BLaER1 (cell line): ENCODE measurements around the gene RASAL1.

Experiments
- H3K27ac ChIP-seq: shearing (Covaris generic); formaldehyde crosslinking; 2 replicates; pipeline ENCODE4 v1.8.1; 2022
- H3K27me3 ChIP-seq: shearing (Covaris generic); formaldehyde crosslinking; 2 replicates; pipeline ENCODE4 v1.8.1; 2022
- H3K36me3 ChIP-seq: shearing (Covaris generic); formaldehyde crosslinking; 2 replicates; pipeline ENCODE4 v1.8.1; 2022
- H3K4me1 ChIP-seq: shearing (Covaris generic); formaldehyde crosslinking; 2 replicates; pipeline ENCODE4 v1.8.1; 2022
- H3K4me2 ChIP-seq: shearing (Covaris generic); formaldehyde crosslinking; 2 replicates; pipeline ENCODE4 v1.8.1; 2022
- H3K4me3 ChIP-seq: shearing (Covaris generic); formaldehyde crosslinking; 2 replicates; pipeline ENCODE4 v1.8.1; 2022
- H3K9ac ChIP-seq: shearing (Covaris generic); formaldehyde crosslinking; 2 replicates; pipeline ENCODE4 v1.8.1; 2022
- H3K9me3 ChIP-seq: shearing (Covaris generic); formaldehyde crosslinking; 2 replicates; pipeline ENCODE4 v1.8.1; 2022
- H4K20me1 ChIP-seq: shearing (Covaris generic); formaldehyde crosslinking; 2 replicates; pipeline ENCODE4 v1.8.1; 2022
- Cebpa-rat ChIP-seq: shearing (Covaris generic); IDR thresholded peaks from 2 replicates; pipeline ENCODE4 v1.8.1; 2022

Gene RASAL1, protein sequence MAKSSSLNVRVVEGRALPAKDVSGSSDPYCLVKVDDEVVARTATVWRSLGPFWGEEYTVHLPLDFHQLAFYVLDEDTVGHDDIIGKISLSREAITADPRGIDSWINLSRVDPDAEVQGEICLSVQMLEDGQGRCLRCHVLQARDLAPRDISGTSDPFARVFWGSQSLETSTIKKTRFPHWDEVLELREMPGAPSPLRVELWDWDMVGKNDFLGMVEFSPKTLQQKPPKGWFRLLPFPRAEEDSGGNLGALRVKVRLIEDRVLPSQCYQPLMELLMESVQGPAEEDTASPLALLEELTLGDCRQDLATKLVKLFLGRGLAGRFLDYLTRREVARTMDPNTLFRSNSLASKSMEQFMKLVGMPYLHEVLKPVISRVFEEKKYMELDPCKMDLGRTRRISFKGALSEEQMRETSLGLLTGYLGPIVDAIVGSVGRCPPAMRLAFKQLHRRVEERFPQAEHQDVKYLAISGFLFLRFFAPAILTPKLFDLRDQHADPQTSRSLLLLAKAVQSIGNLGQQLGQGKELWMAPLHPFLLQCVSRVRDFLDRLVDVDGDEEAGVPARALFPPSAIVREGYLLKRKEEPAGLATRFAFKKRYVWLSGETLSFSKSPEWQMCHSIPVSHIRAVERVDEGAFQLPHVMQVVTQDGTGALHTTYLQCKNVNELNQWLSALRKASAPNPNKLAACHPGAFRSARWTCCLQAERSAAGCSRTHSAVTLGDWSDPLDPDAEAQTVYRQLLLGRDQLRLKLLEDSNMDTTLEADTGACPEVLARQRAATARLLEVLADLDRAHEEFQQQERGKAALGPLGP

DNA sequence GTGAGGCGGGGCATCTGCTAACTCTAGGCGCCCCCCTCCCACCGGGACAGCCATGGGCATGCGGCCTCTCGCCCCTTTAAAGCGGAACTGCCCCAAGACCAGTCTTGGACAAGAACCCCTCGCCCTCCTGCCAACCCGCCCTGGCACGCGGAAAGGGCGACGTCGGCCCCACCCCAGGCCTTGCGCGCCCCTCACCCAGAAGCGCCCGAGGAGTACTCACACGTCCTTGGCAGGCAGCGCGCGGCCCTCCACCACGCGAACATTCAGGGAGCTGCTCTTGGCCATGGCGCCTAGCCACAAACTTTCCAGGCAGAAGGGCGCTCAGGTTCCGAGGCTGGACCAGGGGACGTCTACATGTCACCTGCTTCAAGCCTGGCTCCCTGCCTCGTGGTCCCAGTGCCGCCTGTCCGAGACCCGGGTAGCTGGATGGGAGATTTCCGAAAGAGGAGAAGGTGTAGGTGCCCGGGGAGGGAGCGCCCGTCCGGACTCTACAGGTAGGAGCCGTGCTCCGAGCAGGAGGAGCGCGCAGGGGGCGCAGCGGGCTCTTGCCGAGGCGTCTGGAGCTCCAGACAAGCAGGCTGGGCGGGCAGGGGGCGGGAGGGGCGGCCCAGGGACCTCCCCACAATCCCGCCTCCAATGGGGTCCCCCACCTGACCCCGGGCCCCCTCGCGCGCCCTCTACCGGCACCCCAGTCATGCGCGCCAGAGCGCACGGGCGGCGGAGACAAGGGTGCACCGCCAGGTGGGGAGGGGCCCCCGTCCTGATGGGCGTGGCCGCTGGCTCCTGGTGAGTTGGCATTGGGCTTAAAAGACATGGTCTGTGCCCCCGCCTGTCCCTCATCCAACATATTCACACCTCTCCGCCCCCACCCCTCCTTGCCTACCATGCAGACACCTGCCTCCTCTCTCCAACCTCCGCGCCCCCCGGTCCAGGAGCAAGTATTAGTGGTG lies at the start of gene RASAL1:
RASAL1 (minus strand) TSS at position 584 of the 950 bp plus-strand sequence; CDS start at position 285, 299 bp downstream.
- peak within 1 kb of the TSS; percentile 81 for H3K4me3 ChIP-seq
- peak within 1 kb of the TSS; percentile 85 for H3K27ac ChIP-seq
- H3K36me3 ChIP-seq, result no peaks in the 10 kb centered on the region
- H3K27me3 ChIP-seq, result peaks cover 10% of the 10 kb centered on the region; the same call in 1 of the 2 replicates
- H3K4me2 ChIP-seq, result peak within 1 kb of the TSS; percentile 92
- H3K9ac ChIP-seq, result peak within 1 kb of the TSS; percentile 80
- TF ChIP-seq Cebpa-rat, result no peak
- peaks cover 96% of the 10 kb centered on the region for H3K4me1 ChIP-seq
- peaks cover 37% of the 10 kb centered on the region for H4K20me1 ChIP-seq
- no peaks in the 10 kb centered on the region for H3K9me3 ChIP-seq

DNA sequence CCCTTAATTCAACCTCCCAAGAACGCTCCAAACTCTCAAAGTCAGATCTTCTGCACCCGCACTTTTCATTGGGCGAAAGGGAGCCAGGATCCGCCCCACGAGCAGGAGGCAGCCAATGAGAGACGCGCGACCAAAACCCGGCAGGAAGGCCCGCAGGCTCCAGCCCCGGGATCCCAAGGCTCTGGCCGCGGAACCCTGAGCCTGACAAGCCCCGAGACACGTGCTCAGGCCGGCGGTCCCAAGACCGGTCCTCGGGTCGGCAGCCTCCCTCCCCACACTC lies 49.3 kb upstream of the RASAL1 start:
- Histone ChIP-seq H3K9me3 (no peaks in the 10 kb centered on the region), H3K4me3 (peak overlapping the region; percentile 89), H3K36me3 (peaks cover 66% of the 10 kb centered on the region), H4K20me1 (peaks cover 76% of the 10 kb centered on the region), H3K27me3 (no peaks in the 10 kb centered on the region), H3K4me2 (peak overlapping the region; percentile 84), H3K4me1 (peaks cover 46% of the 10 kb centered on the region), H3K9ac (peak overlapping the region; percentile 98), H3K27ac (peak overlapping the region; percentile 99)
- no peak for TF ChIP-seq Cebpa-rat

DNA sequence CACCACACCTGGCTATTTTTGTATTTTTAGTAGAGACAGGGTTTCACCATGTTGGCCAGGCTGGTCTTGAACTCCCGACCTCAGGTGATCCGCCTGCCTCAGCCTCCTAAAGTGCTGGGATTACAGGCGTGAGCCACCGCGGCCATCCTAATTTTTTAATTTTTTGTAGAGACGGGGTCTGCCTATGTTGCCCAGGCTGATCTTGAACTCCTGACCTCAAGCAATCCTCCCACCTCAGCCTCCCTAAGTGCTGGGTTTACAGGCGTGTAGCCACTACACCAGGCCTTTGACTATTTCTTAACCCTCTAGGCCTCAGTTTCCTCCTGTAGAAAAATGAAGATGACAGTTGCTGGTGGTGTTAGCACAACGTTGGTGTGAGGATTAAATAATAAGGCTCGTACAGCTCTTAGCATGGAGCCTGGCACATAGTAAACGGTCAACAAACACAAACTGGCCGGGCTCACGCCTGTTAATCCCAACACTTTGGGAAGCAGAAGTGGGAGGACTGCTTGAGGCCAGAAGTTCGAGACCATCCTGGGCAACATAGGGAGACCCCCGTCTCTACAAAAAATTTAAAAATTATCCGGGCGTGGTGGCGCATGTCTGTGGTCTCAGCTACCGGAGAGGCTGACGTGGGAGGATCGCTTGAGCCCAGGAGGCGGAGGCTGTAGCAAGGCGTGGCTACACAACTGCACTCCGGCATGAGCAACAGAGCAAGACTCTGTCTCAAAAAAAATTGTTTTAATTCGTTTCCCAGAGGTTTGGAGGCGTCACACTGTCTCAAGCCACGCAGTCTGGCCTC lies 48.7 kb upstream of the RASAL1 start:
- Histone ChIP-seq H3K27ac (peak overlapping the region; percentile 99), H3K27me3 (no peaks in the 10 kb centered on the region), H3K4me2 (peak overlapping the region; percentile 84), H3K36me3 (peaks cover 66% of the 10 kb centered on the region), H3K4me1 (peaks cover 46% of the 10 kb centered on the region), H3K9ac (peak overlapping the region; percentile 98), H3K9me3 (no peaks in the 10 kb centered on the region), H3K4me3 (peak overlapping the region; percentile 89), H4K20me1 (peaks cover 74% of the 10 kb centered on the region)
- no peak for TF ChIP-seq Cebpa-rat

DNA sequence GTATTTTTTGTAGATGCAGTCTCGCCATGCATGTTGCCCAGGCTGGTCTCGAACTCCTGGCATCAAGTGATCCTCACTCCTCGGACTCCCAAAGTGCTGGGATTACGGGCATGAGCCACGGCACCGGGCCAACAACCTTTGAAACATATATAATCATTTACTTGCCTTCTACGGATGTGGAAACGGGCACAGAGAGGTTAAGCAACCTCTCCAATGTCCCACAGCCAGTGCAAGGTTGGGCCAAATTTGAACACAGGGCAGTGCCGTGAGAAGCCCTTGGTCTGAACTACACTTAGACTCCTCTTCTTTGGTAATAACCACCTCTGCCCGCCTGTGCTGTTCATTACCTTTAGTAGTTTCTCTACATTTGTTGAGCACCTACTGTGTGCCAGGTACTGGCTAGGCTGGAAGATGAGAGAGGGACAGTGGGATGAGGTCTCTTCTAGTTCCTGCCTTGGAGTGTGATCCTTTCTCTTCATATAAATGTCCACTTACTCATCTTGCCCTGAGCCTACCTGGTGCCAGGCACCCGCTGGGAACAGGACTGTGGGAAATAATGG lies 47.5 kb upstream of the RASAL1 start:
- Histone ChIP-seq H4K20me1 (peaks cover 67% of the 10 kb centered on the region), H3K27me3 (no peaks in the 10 kb centered on the region), H3K4me1 (peaks cover 56% of the 10 kb centered on the region), H3K4me3 (no peak overlapping the region), H3K27ac (no peak overlapping the region), H3K36me3 (peaks cover 66% of the 10 kb centered on the region), H3K4me2 (peak overlapping the region; percentile 84; the same call in 1 of the 2 replicates), H3K9ac (no peak overlapping the region), H3K9me3 (no peaks in the 10 kb centered on the region)
- TF ChIP-seq Cebpa-rat, result no peak

DNA sequence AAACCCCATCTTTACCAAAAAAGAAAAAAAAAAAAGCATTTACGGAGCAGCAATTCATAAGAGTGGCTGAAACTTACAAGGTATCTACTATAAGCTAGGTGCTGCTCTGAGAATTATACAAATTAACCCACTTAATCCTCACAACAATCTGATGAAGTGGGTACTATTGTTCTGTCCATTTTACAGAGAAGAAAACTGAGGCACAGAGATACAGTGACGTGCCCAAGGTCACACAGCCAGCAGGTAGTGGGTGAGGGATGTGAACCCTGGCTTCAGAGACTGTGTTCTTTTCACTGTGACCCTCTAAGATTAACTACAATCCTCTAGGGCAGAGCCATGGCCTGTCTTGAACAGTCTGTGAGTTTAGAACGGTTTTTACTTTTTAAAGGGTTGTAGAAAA lies 46.4 kb upstream of the RASAL1 start:
- H3K4me3 ChIP-seq, result no peak overlapping the region
- peaks cover 58% of the 10 kb centered on the region for H4K20me1 ChIP-seq
- H3K27me3 ChIP-seq, result no peaks in the 10 kb centered on the region
- H3K27ac ChIP-seq, result no peak overlapping the region
- peaks cover 10% of the 10 kb centered on the region for H3K9me3 ChIP-seq
- H3K9ac ChIP-seq, result no peak overlapping the region
- no peak for TF ChIP-seq Cebpa-rat
- H3K4me2 ChIP-seq, result no peak overlapping the region
- peaks cover 71% of the 10 kb centered on the region for H3K36me3 ChIP-seq
- peaks cover 47% of the 10 kb centered on the region for H3K4me1 ChIP-seq

DNA sequence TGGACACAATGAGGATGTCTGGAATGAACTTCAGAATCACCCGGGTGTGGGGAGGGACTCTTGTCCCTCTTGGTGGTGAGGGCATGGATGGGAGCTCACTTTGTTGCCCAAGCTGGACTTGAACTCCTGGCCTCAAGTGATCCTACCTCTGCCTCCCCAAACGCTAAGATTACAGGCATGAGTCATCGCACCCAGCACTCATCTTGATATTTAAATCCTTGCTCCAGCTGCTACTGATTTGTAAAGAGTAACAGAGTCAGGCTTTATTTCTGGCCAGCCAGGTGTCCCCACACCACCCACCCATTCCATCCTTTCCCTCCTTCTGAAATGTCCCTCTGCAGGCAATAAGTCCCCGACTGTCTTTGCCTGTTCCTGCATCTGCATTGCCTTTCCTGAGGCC lies 44.8 kb upstream of the RASAL1 start:
- H3K9ac ChIP-seq, result no peak overlapping the region
- peaks cover 78% of the 10 kb centered on the region for H3K36me3 ChIP-seq

DNA sequence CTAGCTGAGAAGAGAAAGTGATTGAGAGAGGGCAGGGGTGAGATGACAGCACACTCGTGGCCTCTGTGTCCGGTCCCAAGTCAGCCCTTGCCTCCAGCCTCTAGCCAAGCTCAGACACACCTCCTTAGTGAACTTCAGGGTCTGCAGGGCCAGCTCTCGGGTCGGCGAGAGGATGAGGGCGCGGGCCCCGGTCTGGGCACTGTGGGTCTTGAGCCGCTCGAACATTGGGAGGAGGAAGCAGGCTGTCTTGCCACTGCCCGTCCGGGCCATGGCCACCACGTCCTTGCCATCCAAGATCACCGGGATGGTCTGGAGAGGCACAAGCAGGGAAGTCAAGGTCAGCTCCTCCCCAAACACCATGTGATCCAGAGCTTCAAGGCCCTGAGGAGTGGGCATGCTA lies 43.5 kb upstream of the RASAL1 start:
- H3K4me1 ChIP-seq, result peaks cover 47% of the 10 kb centered on the region
- H3K27ac ChIP-seq, result peak overlapping the region; percentile 16; the same call in 1 of the 2 replicates
- TF ChIP-seq Cebpa-rat, result no peak
- H4K20me1 ChIP-seq, result peaks cover 43% of the 10 kb centered on the region
- 0 out of 2 replicates have a peak overlapping the region, but pooled peaks have one; percentile 19 for H3K9ac ChIP-seq
- no peak overlapping the region for H3K4me3 ChIP-seq
- H3K27me3 ChIP-seq, result no peaks in the 10 kb centered on the region
- no peak overlapping the region for H3K4me2 ChIP-seq
- H3K9me3 ChIP-seq, result peaks cover 14% of the 10 kb centered on the region
- peaks cover 89% of the 10 kb centered on the region for H3K36me3 ChIP-seq

More for the DNA sequence above, 44.8 kb upstream of the RASAL1 start:
- Histone ChIP-seq H3K4me1 (peaks cover 38% of the 10 kb centered on the region), H3K9me3 (peaks cover 14% of the 10 kb centered on the region), H4K20me1 (peaks cover 47% of the 10 kb centered on the region), H3K4me3 (no peak overlapping the region), H3K4me2 (no peak overlapping the region), H3K27ac (no peak overlapping the region), H3K27me3 (no peaks in the 10 kb centered on the region)
- no peak for TF ChIP-seq Cebpa-rat
